ENCODE data around the gene ATP2B1.

ATP2B1 gene

GRCh38 chr12:89574736-89575208, 133.9 kb downstream of the ATP2B1 start:
- DNase-seq: no peak

- DNase-seq: no peak
Measured at GRCh38 chr12:89573051-89573810, 135.4 kb downstream of the ATP2B1 start.

GRCh38 chr12:89571491-89572195, 137.0 kb downstream of the ATP2B1 start:
- no peak for DNase-seq

- DNase-seq: no peak
Measured at GRCh38 chr12:89568484-89568883, 140.2 kb downstream of the ATP2B1 start.

- DNase-seq: no peak
Measured at GRCh38 chr12:89567691-89568239, 140.9 kb downstream of the ATP2B1 start.

- DNase-seq: no peak
Measured at GRCh38 chr12:89566615-89567014, 142.0 kb downstream of the ATP2B1 start.

GRCh38 chr12:89565002-89565401, 143.6 kb downstream of the ATP2B1 start:
- no peak for DNase-seq

GRCh38 chr12:89559753-89560152, 148.9 kb downstream of the ATP2B1 start:
- DNase-seq: no peak

- no peak for DNase-seq
Measured at GRCh38 chr12:89556976-89557375, 151.7 kb downstream of the ATP2B1 start.

GRCh38 chr12:89552376-89552775, 156.3 kb downstream of the ATP2B1 start:
- no peak for DNase-seq

GRCh38 chr12:89551747-89552146, 156.9 kb downstream of the ATP2B1 start:
- DNase-seq: no peak

- DNase-seq: no peak
Measured at GRCh38 chr12:89547101-89547500, 161.5 kb downstream of the ATP2B1 start.

- no peak for DNase-seq
Measured at GRCh38 chr12:89546151-89546550, 162.5 kb downstream of the ATP2B1 start.

GRCh38 chr12:89544681-89545184, 163.9 kb downstream of the ATP2B1 start:
- no peak for DNase-seq

GRCh38 chr12:89544022-89544421, 164.6 kb downstream of the ATP2B1 start:
- no peak for DNase-seq

GRCh38 chr12:89542912-89543592, 165.6 kb downstream of the ATP2B1 start:
- peak; percentile 36 for DNase-seq

GRCh38 chr12:89542236-89542635, 166.4 kb downstream of the ATP2B1 start:
- no peak for DNase-seq

GRCh38 chr12:89540586-89540985, 168.1 kb downstream of the ATP2B1 start:
- no peak for DNase-seq

GRCh38 chr12:89539426-89540223, 169.0 kb downstream of the ATP2B1 start:
- DNase-seq: no peak

- DNase-seq: no peak
Measured at GRCh38 chr12:89538897-89539296, 169.7 kb downstream of the ATP2B1 start.

Data from stimulated activated naive CD4-positive, alpha-beta T cell treated with Interleukin-2 at 50 U/mL for 16 hours (primary cell).